ENCODE data around the gene NOVA2.

Gene NOVA2

DNA sequence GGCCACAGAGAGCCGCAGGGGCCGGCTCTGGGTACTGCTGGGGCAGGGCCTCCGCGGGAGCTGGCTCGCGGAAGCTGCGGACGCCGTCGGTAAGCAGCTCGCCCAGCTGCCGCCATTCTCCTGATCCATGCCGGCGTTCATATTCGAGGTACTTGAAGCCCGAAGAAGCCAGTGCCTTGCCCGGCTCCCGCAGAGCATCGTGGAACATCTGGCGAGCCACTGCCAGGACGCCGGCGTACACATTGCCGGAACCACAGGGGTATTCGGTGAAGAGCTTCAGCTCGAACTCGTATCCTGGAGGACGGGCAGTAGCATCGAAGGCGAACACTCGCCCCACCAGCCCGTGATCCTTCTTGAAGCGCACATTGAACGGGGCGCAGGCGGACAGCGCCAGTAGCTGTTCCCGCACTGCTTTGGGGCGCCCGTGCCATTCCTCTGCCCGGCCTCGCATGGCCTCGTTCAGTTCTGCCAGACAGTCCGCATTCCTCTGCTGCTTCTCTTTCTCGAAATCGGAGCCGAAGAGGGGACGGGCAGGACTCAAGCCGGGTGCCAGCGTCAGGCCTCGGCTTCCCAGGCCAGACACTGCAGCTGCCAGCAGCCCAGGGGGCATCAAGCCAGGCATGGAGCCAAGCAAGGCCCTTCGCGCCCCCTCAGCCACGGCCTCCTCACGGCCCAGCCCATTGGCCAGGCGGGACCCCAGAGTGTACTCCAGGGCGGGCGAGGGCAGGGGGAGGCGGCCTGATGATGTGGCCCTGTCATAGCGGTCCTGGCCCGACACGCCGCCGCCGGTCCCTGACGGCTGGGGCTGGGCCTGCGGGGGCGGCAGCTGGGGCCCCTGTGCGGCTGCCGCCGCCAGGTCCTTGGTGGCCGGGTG is 88.7 kb downstream of the NOVA2 start:
- Histone ChIP-seq H3K4me1 (ENCODE audit: low read length) (peaks cover 24% of the 10 kb centered on the region), H3K36me3 (replicated peaks; ENCODE audit: insufficient read depth, low read length) (no peaks in the 10 kb centered on the region), H3K79me2 (ENCODE audit: low read length) (peaks cover 17% of the 10 kb centered on the region), H3K4me3 (ENCODE audit: low read length) (peak overlapping the region; percentile 83), H3K9me2 (replicated peaks; ENCODE audit: insufficient read depth, low read length) (no peaks in the 10 kb centered on the region), H3F3A (ENCODE audit: insufficient read depth, low read length) (peaks cover 5% of the 10 kb centered on the region), H3K27ac (ENCODE audit: low read length) (peak overlapping the region; percentile 50; the same call in 1 of the 2 replicates), H3K9me3 (replicated peaks; ENCODE audit: insufficient read depth, low read length) (no peaks in the 10 kb centered on the region), H3K27me3 (replicated peaks; ENCODE audit: insufficient read depth, low read length) (no peaks in the 10 kb centered on the region), H3K9ac (ENCODE audit: low read length) (peak overlapping the region; percentile 77; the same call in 1 of the 2 replicates), H2AFZ (ENCODE audit: low read length) (no peak overlapping the region), H3K4me2 (ENCODE audit: low read depth, low read length) (peak overlapping the region; percentile 83), H4K20me1 (ENCODE audit: insufficient read depth, low read length) (no peaks in the 10 kb centered on the region)
- no peak for DNase-seq
- TF ChIP-seq EZH2 (optimal IDR thresholded peaks at IDR 0.05; ENCODE audit: low read depth, low read length) (no peak), EZH2phosphoT487 (IDR thresholded peaks at IDR 0.05; ENCODE audit: low read length) (no peak)
- TF ChIP-seq, protein P1, sequence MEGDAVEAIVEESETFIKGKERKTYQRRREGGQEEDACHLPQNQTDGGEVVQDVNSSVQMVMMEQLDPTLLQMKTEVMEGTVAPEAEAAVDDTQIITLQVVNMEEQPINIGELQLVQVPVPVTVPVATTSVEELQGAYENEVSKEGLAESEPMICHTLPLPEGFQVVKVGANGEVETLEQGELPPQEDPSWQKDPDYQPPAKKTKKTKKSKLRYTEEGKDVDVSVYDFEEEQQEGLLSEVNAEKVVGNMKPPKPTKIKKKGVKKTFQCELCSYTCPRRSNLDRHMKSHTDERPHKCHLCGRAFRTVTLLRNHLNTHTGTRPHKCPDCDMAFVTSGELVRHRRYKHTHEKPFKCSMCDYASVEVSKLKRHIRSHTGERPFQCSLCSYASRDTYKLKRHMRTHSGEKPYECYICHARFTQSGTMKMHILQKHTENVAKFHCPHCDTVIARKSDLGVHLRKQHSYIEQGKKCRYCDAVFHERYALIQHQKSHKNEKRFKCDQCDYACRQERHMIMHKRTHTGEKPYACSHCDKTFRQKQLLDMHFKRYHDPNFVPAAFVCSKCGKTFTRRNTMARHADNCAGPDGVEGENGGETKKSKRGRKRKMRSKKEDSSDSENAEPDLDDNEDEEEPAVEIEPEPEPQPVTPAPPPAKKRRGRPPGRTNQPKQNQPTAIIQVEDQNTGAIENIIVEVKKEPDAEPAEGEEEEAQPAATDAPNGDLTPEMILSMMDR (IDR thresholded peaks at IDR 0.05; ENCODE audit: low read length): no peak

DNA sequence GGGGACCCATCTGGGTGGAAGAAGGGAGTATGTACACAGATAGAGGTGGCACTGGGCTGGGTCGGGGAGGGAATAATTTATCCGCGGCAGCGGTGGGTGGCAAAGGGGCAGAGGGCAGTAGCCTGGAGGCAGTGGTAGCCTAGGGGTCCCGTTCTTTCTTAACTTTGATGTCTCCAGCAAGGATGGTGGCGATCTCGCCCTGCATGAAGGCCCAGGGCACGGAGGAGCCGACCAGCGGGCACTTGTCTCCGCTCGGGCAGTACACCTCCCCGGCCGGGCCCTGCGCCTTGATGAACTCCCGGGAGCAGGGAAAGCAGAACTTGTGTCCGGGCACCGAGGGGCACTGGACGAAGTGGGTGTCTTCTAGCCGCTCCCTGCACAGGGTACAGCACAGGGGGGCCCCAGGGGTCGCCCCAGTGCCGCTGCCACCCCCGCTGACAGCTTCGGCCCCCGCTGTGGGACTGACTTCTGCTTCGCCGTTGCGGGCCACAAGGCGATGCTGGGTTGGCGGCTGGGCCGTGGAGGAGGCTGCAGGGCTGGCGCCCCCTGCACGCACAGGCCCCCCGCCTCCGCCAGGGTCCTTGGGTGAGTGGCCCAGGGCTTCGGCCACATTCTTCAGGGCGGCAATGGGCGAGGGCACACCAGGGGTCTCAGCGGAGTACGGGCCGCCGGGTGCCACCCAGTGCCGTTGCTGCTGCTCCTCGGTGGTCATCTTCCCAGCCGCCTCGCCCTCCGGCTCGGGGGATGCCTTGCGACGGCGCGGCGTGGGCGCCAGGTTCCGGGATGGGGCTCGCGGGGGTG is 89.6 kb downstream of the NOVA2 start:
- Histone ChIP-seq H3K27ac (ENCODE audit: low read length) (no peak overlapping the region), H3K9me2 (replicated peaks; ENCODE audit: insufficient read depth, low read length) (no peaks in the 10 kb centered on the region), H4K20me1 (ENCODE audit: insufficient read depth, low read length) (no peaks in the 10 kb centered on the region), H3F3A (ENCODE audit: insufficient read depth, low read length) (peaks cover 5% of the 10 kb centered on the region), H3K27me3 (replicated peaks; ENCODE audit: insufficient read depth, low read length) (no peaks in the 10 kb centered on the region), H3K79me2 (ENCODE audit: low read length) (peaks cover 17% of the 10 kb centered on the region), H3K4me1 (ENCODE audit: low read length) (peaks cover 24% of the 10 kb centered on the region), H3K36me3 (replicated peaks; ENCODE audit: insufficient read depth, low read length) (no peaks in the 10 kb centered on the region), H3K4me2 (ENCODE audit: low read depth, low read length) (no peak overlapping the region), H3K9ac (ENCODE audit: low read length) (no peak overlapping the region), H2AFZ (ENCODE audit: low read length) (no peak overlapping the region), H3K9me3 (replicated peaks; ENCODE audit: insufficient read depth, low read length) (no peaks in the 10 kb centered on the region), H3K4me3 (ENCODE audit: low read length) (no peak overlapping the region)
- DNase-seq: no peak
- TF ChIP-seq EZH2phosphoT487 (IDR thresholded peaks at IDR 0.05; ENCODE audit: low read length) (no peak), EZH2 (optimal IDR thresholded peaks at IDR 0.05; ENCODE audit: low read depth, low read length) (no peak)
- TF ChIP-seq, protein P1 (IDR thresholded peaks at IDR 0.05; ENCODE audit: low read length): no peak
